GM23338 (cell line): ENCODE results near the gene RPAP2. TPM values are rescaled to one million over a fixed set of nuclear protein-coding genes. Genes with fewer than 3 reads are reported as not detected.

Experiments
- ATAC-seq: fragments of 200-7000 bp; cut with Tn5 transposase; 3 replicates; pipeline ENCODE4 v1.9.1; 2020
- DNase-seq: peaks from one replicate; pipeline ENCODE4 v3.0.0-alpha.2; 2015; ENCODE audit warnings: low spot score
- H2AFZ ChIP-seq: fragments of 200-600 bp; sonication (generic); 2 replicates; pipeline ENCODE4 v1.8.0; 2016; ENCODE audit warnings: antibody characterized with exemption, mild to moderate bottlenecking, moderate library complexity
- H3F3A ChIP-seq: fragments of 200-600 bp; sonication (generic); replicated peaks from 2 replicates; pipeline ENCODE4 v1.8.0; 2017; ENCODE audit warnings: antibody characterized with exemption, mixed run types, low read depth
- H3K27ac ChIP-seq: fragments of 200-600 bp; sonication (generic); 2 replicates; pipeline ENCODE4 v1.6.1; 2016; ENCODE audit warnings: low read depth
- H3K27me3 ChIP-seq: fragments of 200-600 bp; sonication (generic); 2 replicates; pipeline ENCODE4 v1.8.0; 2016; ENCODE audit warnings: mild to moderate bottlenecking, mixed run types, moderate library complexity; ENCODE audit not compliant: insufficient read depth
- H3K36me3 ChIP-seq: fragments of 200-600 bp; sonication (generic); 2 replicates; pipeline ENCODE4 v1.8.0; 2016; ENCODE audit warnings: mild to moderate bottlenecking; ENCODE audit not compliant: insufficient read depth
- H3K4me1 ChIP-seq: fragments of 200-600 bp; sonication (generic); 2 replicates; pipeline ENCODE4 v1.8.0; 2016; ENCODE audit warnings: mild to moderate bottlenecking, moderate library complexity; ENCODE audit not compliant: insufficient read depth
- H3K4me2 ChIP-seq: fragments of 200-600 bp; sonication (generic); 2 replicates; pipeline ENCODE4 v1.7.1; 2017; ENCODE audit warnings: mixed run types
- H3K4me3 ChIP-seq: fragments of 200-600 bp; sonication (generic); 2 replicates; pipeline ENCODE4 v1.6.1; 2016; ENCODE audit warnings: mixed run types
- H3K79me2 ChIP-seq: fragments of 200-600 bp; sonication (generic); replicated peaks from 2 replicates; pipeline ENCODE4 v1.8.0; 2017; ENCODE audit warnings: mild to moderate bottlenecking; ENCODE audit not compliant: insufficient read depth
- H3K9me2 ChIP-seq: fragments of 200-600 bp; sonication (generic); 2 replicates; pipeline ENCODE4 v1.8.0; 2017; ENCODE audit not compliant: insufficient read depth
- H4K20me1 ChIP-seq: fragments of 200-600 bp; sonication (generic); replicated peaks from 2 replicates; pipeline ENCODE4 v1.8.0; 2017; ENCODE audit warnings: mild to moderate bottlenecking; ENCODE audit not compliant: insufficient read depth
- H3K27ac Mint-ChIP-seq: 2 replicates; pipeline ENCODE4 v1.8.0; 2020; ENCODE audit warnings: inconsistent platforms, mild to moderate bottlenecking, moderate library complexity, mixed read lengths
- H3K27me3 Mint-ChIP-seq: 3 replicates; pipeline ENCODE4 v1.8.0; 2022; ENCODE audit warnings: low read depth, mild to moderate bottlenecking, moderate library complexity, mixed read lengths, inconsistent platforms; ENCODE audit not compliant: insufficient read depth, poor library complexity
- H3K36me3 Mint-ChIP-seq: 3 replicates; pipeline ENCODE4 v1.8.0; 2021; ENCODE audit warnings: low read depth, mild to moderate bottlenecking, inconsistent platforms, moderate library complexity, mixed read lengths
- H3K4me1 Mint-ChIP-seq: 3 replicates; pipeline ENCODE4 v1.8.0; 2020; ENCODE audit warnings: mild to moderate bottlenecking, inconsistent platforms, mixed read lengths
- H3K4me3 Mint-ChIP-seq: 3 replicates; pipeline ENCODE4 v1.8.0; 2021; ENCODE audit warnings: moderate library complexity, mild to moderate bottlenecking, inconsistent platforms, mixed read lengths
- H3K9me3 Mint-ChIP-seq: 3 replicates; pipeline ENCODE4 v1.8.0; 2020; ENCODE audit warnings: moderate library complexity, mild to moderate bottlenecking, inconsistent platforms, mixed read lengths
- EZH2 ChIP-seq: fragments of 200-600 bp; sonication (generic); IDR thresholded peaks from one replicate; pipeline ENCODE4 v1.8.0; 2017; ENCODE audit warnings: antibody characterized with exemption, mild to moderate bottlenecking, low read depth; ENCODE audit not compliant: unreplicated experiment
- EZH2phosphoT487 ChIP-seq: fragments of 200-600 bp; sonication (generic); IDR thresholded peaks from one replicate; pipeline ENCODE4 v1.8.1; 2018; ENCODE audit warnings: antibody characterized with exemption; ENCODE audit not compliant: unreplicated experiment
- JUNB ChIP-seq: IDR thresholded peaks from one replicate; pipeline ENCODE4 v1.6.1; 2016; ENCODE audit warnings: antibody characterized with exemption; ENCODE audit not compliant: unreplicated experiment
- STAT1 ChIP-seq: IDR thresholded peaks from one replicate; pipeline ENCODE4 v1.6.1; 2016; ENCODE audit warnings: antibody characterized with exemption; ENCODE audit not compliant: unreplicated experiment
- ZNF114 ChIP-seq: fragments of 250-450 bp; sonication (Bioruptor Pico); IDR thresholded peaks from 2 replicates; pipeline ENCODE4 v1.5.0; 2020; ENCODE audit warnings: mild to moderate bottlenecking, moderate library complexity
- polyA plus RNA-seq: library from polyadenylated mRNA; unstranded; fragments of >200 nt; fragmentation: Nextera tagmentation; extraction: Ambion mirVana; gene quantifications from 2 replicates; pipeline ENCODE4 v1.2.1, GENCODE V29; 2016
- total RNA-seq: library from RNA; depleted of rRNA; stranded (reverse); fragments of >200 nt; shearing (Covaris generic); gene quantifications from 2 replicates; pipeline ENCODE4 v1.2.3, GENCODE V29; 2014
- TF ChIP-seq, protein P1 (sequence below): fragments of 250-450 bp; sonication (Bioruptor Pico); IDR thresholded peaks from 2 replicates; pipeline ENCODE4 v1.5.0; 2020; ENCODE audit warnings: mild to moderate bottlenecking, moderate library complexity
- TF ChIP-seq, protein P2 (sequence below): IDR thresholded peaks from 2 replicates; pipeline ENCODE4 v1.6.1; 2016; ENCODE audit warnings: antibody characterized with exemption
- TF ChIP-seq, protein P3 (sequence below), 2 experiments: fragments of 200-600 bp in 1 of 2; sonication (generic) in 1 of 2; conservative IDR thresholded peaks; 2 replicates each; pipeline versions ENCODE4 v1.5.1 to v1.6.1; 2016 to 2017; ENCODE audit warnings: antibody characterized with exemption in 2 of 2, low read depth in 2 of 2, mild to moderate bottlenecking in 2 of 2, moderate library complexity in 1 of 2
- TF ChIP-seq, protein P4 (sequence below): IDR thresholded peaks from one replicate; pipeline ENCODE4 v1.6.1; 2018; ENCODE audit warnings: antibody characterized with exemption; ENCODE audit not compliant: unreplicated experiment

RPAP2 gene
- total and polyA plus RNA-seq, 2 experiments from 2014 or later: 26.6 to 30.4 TPM

DNA sequence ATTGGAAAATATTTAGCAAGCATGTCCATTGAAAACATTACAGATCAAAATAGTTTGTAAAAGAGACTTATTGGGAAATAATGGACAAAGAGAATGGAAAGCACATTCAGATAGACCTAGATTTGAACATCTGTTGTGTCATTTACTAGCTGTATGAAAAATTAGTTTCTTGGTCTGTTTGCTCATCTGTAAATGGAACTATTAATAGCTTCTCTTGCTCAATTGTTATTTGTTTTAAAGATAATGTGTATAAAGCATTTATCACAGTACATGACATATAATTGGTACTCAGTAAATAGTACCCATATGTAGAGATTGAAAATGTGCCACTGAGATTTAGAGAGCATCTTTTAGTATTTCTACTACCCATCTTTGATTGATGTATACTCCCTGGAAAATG lies 25.9 kb downstream of the RPAP2 start (continued):
- TF ChIP-seq, protein P1, sequence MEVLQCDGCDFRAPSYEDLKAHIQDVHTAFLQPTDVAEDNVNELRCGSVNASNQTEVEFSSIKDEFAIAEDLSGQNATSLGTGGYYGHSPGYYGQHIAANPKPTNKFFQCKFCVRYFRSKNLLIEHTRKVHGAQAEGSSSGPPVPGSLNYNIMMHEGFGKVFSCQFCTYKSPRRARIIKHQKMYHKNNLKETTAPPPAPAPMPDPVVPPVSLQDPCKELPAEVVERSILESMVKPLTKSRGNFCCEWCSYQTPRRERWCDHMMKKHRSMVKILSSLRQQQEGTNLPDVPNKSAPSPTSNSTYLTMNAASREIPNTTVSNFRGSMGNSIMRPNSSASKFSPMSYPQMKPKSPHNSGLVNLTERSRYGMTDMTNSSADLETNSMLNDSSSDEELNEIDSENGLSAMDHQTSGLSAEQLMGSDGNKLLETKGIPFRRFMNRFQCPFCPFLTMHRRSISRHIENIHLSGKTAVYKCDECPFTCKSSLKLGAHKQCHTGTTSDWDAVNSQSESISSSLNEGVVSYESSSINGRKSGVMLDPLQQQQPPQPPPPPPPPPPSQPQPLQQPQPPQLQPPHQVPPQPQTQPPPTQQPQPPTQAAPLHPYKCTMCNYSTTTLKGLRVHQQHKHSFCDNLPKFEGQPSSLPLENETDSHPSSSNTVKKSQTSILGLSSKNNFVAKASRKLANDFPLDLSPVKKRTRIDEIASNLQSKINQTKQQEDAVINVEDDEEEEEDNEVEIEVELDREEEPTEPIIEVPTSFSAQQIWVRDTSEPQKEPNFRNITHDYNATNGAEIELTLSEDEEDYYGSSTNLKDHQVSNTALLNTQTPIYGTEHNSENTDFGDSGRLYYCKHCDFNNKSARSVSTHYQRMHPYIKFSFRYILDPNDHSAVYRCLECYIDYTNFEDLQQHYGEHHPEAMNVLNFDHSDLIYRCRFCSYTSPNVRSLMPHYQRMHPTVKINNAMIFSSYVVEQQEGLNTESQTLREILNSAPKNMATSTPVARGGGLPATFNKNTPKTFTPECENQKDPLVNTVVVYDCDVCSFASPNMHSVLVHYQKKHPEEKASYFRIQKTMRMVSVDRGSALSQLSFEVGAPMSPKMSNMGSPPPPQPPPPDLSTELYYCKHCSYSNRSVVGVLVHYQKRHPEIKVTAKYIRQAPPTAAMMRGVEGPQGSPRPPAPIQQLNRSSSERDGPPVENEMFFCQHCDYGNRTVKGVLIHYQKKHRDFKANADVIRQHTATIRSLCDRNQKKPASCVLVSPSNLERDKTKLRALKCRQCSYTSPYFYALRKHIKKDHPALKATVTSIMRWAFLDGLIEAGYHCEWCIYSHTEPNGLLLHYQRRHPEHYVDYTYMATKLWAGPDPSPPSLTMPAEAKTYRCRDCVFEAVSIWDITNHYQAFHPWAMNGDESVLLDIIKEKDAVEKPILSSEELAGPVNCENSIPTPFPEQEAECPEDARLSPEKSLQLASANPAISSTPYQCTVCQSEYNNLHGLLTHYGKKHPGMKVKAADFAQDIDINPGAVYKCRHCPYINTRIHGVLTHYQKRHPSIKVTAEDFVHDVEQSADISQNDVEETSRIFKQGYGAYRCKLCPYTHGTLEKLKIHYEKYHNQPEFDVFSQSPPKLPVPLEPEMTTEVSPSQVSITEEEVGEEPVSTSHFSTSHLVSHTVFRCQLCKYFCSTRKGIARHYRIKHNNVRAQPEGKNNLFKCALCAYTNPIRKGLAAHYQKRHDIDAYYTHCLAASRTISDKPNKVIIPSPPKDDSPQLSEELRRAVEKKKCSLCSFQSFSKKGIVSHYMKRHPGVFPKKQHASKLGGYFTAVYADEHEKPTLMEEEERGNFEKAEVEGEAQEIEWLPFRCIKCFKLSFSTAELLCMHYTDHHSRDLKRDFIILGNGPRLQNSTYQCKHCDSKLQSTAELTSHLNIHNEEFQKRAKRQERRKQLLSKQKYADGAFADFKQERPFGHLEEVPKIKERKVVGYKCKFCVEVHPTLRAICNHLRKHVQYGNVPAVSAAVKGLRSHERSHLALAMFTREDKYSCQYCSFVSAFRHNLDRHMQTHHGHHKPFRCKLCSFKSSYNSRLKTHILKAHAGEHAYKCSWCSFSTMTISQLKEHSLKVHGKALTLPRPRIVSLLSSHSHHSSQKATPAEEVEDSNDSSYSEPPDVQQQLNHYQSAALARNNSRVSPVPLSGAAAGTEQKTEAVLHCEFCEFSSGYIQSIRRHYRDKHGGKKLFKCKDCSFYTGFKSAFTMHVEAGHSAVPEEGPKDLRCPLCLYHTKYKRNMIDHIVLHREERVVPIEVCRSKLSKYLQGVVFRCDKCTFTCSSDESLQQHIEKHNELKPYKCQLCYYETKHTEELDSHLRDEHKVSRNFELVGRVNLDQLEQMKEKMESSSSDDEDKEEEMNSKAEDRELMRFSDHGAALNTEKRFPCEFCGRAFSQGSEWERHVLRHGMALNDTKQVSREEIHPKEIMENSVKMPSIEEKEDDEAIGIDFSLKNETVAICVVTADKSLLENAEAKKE (CRISPR knock-in tag): no peak
- no peak for TF ChIP-seq EZH2phosphoT487
- TF ChIP-seq, protein P2, sequence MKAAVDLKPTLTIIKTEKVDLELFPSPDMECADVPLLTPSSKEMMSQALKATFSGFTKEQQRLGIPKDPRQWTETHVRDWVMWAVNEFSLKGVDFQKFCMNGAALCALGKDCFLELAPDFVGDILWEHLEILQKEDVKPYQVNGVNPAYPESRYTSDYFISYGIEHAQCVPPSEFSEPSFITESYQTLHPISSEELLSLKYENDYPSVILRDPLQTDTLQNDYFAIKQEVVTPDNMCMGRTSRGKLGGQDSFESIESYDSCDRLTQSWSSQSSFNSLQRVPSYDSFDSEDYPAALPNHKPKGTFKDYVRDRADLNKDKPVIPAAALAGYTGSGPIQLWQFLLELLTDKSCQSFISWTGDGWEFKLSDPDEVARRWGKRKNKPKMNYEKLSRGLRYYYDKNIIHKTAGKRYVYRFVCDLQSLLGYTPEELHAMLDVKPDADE: no peak

DNA sequence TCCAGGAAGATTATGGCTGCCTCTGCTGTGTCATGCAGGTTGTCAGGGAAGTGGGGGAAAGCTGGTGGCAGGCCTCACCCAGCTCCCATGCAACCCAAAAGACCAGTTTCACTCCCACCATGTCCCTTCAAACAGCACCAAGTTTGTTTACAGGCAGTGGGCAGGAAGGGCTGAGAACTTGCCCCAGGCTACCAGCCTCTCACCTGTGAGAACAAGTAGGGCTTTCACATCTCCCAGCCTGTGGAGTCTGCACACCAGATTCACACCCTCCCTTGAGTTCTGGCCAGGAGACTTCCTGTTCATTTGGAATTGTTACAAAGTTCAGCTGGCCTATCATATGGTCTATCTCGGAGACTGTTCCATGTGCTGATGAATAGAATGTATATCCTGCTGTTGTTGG lies 27.8 kb downstream of the RPAP2 start:
- no peak for ATAC-seq
- peaks cover 13% of the 10 kb centered on the region for H3K36me3 ChIP-seq
- H3K36me3 Mint-ChIP-seq: peaks cover 71% of the 10 kb centered on the region
- TF ChIP-seq JUNB (no peak), STAT1 (no peak), ZNF114 (CRISPR knock-in tag) (no peak), EZH2 (no peak)
- TF ChIP-seq, protein P2: no peak
- TF ChIP-seq, protein P3, sequence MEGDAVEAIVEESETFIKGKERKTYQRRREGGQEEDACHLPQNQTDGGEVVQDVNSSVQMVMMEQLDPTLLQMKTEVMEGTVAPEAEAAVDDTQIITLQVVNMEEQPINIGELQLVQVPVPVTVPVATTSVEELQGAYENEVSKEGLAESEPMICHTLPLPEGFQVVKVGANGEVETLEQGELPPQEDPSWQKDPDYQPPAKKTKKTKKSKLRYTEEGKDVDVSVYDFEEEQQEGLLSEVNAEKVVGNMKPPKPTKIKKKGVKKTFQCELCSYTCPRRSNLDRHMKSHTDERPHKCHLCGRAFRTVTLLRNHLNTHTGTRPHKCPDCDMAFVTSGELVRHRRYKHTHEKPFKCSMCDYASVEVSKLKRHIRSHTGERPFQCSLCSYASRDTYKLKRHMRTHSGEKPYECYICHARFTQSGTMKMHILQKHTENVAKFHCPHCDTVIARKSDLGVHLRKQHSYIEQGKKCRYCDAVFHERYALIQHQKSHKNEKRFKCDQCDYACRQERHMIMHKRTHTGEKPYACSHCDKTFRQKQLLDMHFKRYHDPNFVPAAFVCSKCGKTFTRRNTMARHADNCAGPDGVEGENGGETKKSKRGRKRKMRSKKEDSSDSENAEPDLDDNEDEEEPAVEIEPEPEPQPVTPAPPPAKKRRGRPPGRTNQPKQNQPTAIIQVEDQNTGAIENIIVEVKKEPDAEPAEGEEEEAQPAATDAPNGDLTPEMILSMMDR (conservative IDR thresholded peaks at IDR 0.05; ENCODE audit: low read depth in 2 of 2): no peak
- TF ChIP-seq, protein P4, sequence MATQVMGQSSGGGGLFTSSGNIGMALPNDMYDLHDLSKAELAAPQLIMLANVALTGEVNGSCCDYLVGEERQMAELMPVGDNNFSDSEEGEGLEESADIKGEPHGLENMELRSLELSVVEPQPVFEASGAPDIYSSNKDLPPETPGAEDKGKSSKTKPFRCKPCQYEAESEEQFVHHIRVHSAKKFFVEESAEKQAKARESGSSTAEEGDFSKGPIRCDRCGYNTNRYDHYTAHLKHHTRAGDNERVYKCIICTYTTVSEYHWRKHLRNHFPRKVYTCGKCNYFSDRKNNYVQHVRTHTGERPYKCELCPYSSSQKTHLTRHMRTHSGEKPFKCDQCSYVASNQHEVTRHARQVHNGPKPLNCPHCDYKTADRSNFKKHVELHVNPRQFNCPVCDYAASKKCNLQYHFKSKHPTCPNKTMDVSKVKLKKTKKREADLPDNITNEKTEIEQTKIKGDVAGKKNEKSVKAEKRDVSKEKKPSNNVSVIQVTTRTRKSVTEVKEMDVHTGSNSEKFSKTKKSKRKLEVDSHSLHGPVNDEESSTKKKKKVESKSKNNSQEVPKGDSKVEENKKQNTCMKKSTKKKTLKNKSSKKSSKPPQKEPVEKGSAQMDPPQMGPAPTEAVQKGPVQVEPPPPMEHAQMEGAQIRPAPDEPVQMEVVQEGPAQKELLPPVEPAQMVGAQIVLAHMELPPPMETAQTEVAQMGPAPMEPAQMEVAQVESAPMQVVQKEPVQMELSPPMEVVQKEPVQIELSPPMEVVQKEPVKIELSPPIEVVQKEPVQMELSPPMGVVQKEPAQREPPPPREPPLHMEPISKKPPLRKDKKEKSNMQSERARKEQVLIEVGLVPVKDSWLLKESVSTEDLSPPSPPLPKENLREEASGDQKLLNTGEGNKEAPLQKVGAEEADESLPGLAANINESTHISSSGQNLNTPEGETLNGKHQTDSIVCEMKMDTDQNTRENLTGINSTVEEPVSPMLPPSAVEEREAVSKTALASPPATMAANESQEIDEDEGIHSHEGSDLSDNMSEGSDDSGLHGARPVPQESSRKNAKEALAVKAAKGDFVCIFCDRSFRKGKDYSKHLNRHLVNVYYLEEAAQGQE: no peak

More for the DNA sequence above, 27.8 kb downstream of the RPAP2 start:
- H3K4me2 ChIP-seq: no peak overlapping the region
- H3K27ac ChIP-seq: no peak overlapping the region
- H3F3A ChIP-seq: no peaks in the 10 kb centered on the region
- H3K27me3 Mint-ChIP-seq: peaks cover 2% of the 10 kb centered on the region
- peaks cover 2% of the 10 kb centered on the region; the same call in 1 of the 3 replicates for H3K4me1 Mint-ChIP-seq
- H4K20me1 ChIP-seq: no peaks in the 10 kb centered on the region
- H3K9me2 ChIP-seq: no peaks in the 10 kb centered on the region; the same call in 1 of the 2 replicates
- H3K9me3 Mint-ChIP-seq: peaks cover 35% of the 10 kb centered on the region
- H3K79me2 ChIP-seq: 0 out of 2 replicates have a peak, but pooled peaks cover 3% of the 10 kb centered on the region
- no peak overlapping the region for H3K4me3 ChIP-seq
- no peaks in the 10 kb centered on the region for H3K4me1 ChIP-seq
- no peak overlapping the region for H3K27ac Mint-ChIP-seq
- H3K4me3 Mint-ChIP-seq: no peak overlapping the region
- H2AFZ ChIP-seq: no peak overlapping the region
- DNase-seq: no peak
- H3K27me3 ChIP-seq: no peaks in the 10 kb centered on the region
